Skeletal muscle tissue (tissue), 4 donors: ENCODE data around the gene MACO1. TPM values are rescaled to one million over a fixed set of nuclear protein-coding genes. Genes with fewer than 3 reads are reported as not detected.
"Not testable (repeated sequence)": the region's sequence is repeated elsewhere in the genome, so short reads cannot be mapped to it uniquely, and the experiment has no call there.

Experiments
- H3K27ac ChIP-seq: one replicate; pipeline ENCODE4 v1.7.0; 2013; ENCODE audit warnings: mild to moderate bottlenecking, low read depth, low read length, inconsistent platforms
- H3K27me3 ChIP-seq, 3 donors: one replicate each; pipeline ENCODE4 v1.7.0; 2013; ENCODE audit warnings: low read length in 3 of 3; ENCODE audit not compliant: control insufficient read depth in 3 of 3, insufficient read depth in 3 of 3
- H3K36me3 ChIP-seq, 3 donors: one replicate each; pipeline ENCODE4 v1.7.0; 2013; ENCODE audit warnings: low read length in 3 of 3; ENCODE audit not compliant: control insufficient read depth in 3 of 3, insufficient read depth in 3 of 3
- H3K4me1 ChIP-seq, 3 donors: one replicate each; pipeline ENCODE4 v1.7.0; 2013; ENCODE audit warnings: low read length in 3 of 3, mild to moderate bottlenecking in 3 of 3; ENCODE audit not compliant: control insufficient read depth in 3 of 3, insufficient read depth in 3 of 3
- H3K4me3 ChIP-seq, 3 donors: one replicate each; pipeline ENCODE4 v1.7.0; 2013; ENCODE audit warnings: low read length in 3 of 3
- H3K9ac ChIP-seq, 3 donors: one replicate each; pipeline ENCODE4 v1.7.0; 2013; ENCODE audit warnings: low read length in 3 of 3, mild to moderate bottlenecking in 3 of 3, moderate library complexity in 2 of 3, low read depth in 1 of 3
- H3K9me3 ChIP-seq, 3 donors: one replicate each; pipeline ENCODE4 v1.7.0; 2013; ENCODE audit warnings: low read length in 3 of 3; ENCODE audit not compliant: control insufficient read depth in 3 of 3
- total RNA-seq: library from RNA; depleted of rRNA; stranded (reverse); fragments of >200 nt; gene quantifications from one replicate; pipeline ENCODE4 v1.2.3, GENCODE V29; 2014
- donor health status: Osteomylitis.

The MACO1 gene
- total RNA-seq, 1 donor from 2014 or later = 16.2 TPM

DNA sequence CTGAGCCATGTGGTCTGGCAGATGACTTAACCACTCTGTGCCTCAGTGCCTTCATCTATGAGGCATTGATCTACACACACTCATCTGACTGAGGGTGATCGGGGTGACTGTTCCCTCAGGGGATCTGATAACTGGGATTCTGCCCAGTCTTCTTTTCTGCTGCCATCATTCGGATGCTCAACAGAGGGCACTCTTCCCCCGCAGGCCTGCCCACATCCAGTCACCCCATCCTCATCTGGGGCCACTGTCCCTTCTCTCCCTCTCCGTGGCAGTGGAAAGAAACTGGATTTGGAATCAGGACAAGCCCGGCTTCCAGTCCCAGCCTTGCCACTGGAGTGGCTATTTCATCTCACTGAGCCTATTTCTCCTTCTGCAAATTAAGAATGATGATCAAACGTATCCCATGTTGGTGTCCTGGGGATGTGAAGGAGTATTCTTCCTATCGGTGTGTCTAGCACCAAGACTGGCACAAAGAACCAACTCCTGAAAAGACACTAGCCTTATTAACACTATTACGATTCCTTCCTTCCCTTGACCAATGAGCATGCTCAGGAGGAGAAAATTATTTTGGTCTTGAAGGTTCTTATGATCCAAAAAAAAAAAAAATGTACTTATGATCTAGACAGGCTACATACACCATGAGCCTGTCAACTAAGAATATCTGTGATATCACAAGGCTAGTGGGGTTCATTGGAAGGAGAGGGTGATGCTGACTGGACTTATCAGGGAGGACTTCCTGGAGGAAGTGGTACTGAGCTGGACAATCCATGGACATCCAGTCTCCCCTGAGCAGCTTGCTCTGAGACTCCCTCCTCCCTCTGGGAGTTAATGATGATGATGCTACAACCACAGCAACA lies 27.5 kb upstream of the MACO1 start:
- not testable (repeated sequence) for H3K36me3 ChIP-seq, H3K27ac ChIP-seq, H3K27me3 ChIP-seq, H3K4me1 ChIP-seq, H3K4me3 ChIP-seq, H3K9me3 ChIP-seq, H3K9ac ChIP-seq

DNA sequence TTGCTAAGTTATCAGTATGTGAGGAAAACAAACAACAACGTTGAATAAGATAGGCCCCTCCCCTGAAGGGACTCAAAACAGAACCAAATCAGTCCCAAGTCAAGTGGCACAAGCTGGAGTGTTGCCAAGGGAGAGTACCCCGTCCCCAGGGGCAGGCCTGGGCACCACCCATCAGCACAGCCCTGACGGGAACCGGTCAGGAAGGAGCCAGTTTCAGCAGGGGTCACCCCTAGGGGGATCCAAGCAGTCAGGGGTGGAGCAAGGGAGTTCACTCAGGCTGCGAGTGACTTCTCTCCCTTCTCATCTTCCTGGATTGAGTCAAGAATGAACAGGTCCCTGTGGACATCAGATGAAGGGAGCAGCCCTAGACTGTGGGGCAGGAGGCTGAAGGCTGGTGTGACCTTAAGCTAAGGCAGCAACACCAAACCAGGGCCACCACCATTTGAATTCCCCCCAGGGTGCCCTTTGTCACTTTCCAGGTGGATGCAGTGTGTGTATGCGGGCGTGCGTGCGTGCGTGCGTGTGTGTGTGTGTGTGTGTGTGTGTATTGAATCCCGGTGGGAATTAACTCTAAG lies 24.9 kb upstream of the MACO1 start:
- not testable (repeated sequence) for H3K27ac ChIP-seq, H3K4me3 ChIP-seq, H3K9ac ChIP-seq, H3K9me3 ChIP-seq, H3K27me3 ChIP-seq, H3K4me1 ChIP-seq, H3K36me3 ChIP-seq

DNA sequence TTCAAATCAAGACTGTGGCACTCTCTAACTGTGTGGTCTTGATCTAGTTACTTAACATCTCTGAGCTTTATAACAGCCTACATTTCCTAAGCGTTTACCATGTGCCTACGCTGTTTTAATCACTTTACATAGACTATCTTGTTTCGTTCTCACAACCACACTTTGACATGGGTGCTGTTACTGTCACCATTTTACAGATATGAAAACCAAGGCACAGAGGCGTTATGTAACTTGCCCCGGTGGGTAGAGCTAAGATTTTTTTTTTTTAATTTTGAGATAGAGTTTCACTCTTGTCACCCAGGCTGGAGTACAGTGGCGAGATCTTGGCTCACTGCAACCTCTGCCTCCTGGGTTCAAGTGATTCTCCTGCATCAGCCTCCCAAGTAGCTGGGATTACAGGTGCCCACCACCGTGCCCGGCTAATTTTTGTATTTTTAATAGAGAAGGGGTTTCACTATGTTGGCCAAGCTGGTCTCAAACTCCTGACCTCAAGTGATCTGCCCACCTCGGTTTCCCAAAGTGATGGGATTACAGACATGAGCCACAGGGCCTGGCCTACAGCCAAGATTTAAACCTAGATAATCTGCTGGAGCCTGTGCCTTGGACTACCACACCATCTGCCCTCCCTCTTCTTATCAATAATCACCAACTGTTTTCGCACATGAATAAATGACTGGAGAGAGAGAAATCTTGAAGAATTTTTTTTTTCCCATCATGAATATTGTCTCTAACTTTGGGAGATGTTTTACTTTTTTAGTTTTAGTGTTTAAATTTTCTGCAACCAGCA lies 20.9 kb upstream of the MACO1 start:
- not testable (repeated sequence) for H3K4me1 ChIP-seq, H3K27me3 ChIP-seq, H3K27ac ChIP-seq, H3K9me3 ChIP-seq, H3K36me3 ChIP-seq, H3K4me3 ChIP-seq, H3K9ac ChIP-seq

- not testable (repeated sequence) for H3K27me3 ChIP-seq, H3K36me3 ChIP-seq, H3K4me1 ChIP-seq, H3K4me3 ChIP-seq, H3K27ac ChIP-seq, H3K9me3 ChIP-seq, H3K9ac ChIP-seq
These were observed 17.6 kb upstream of the MACO1 start for GRCh38 chr1:25412872-25413623.

DNA sequence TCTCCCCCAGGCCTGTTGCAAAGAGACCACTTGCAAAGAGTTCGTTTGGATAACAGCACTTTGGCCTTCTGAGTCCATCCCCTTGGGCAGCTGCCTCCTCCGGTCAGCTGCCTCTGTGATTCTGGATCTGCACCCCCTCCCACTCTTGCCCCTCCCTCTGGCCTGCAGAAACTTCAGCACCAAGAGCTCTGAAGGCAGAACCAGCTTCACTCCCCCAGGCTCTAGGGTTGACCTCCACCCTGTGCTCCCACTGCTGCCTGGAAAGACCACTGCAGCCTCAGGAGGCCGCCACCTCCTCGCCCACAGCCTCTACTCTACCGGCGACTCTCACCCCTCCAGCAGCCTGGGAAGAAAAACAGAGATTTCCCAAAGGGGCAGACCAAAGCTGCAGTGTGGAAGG lies 16.5 kb upstream of the MACO1 start:
- H3K4me1 ChIP-seq, H3K27me3 ChIP-seq, H3K36me3 ChIP-seq, H3K9me3 ChIP-seq, H3K27ac ChIP-seq, H3K4me3 ChIP-seq, H3K9ac ChIP-seq: not testable (repeated sequence)

DNA sequence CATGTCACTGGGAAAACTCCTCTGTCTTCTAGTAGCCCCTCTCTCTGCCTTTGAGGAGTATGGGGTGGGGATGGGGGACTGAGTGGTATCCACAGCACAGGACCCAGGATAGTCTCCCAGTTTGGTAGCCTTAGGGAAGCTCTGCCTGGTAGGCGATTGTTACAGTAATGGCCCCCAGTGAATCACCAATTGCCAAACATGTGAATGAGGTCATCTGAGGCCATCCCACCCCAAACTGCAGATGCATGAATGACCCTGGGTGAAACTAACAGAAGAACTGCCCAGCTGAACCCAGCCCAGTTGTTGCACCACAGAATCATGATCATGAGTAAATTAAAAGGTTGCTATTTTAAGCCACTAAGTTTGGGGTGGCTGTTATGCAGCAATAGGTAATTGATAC lies 16.1 kb upstream of the MACO1 start:
- H3K9me3 ChIP-seq, H3K27me3 ChIP-seq, H3K27ac ChIP-seq, H3K4me1 ChIP-seq, H3K36me3 ChIP-seq, H3K9ac ChIP-seq, H3K4me3 ChIP-seq: not testable (repeated sequence)

GRCh38 chr1:25417280-25417679 lies 13.4 kb upstream of the MACO1 start:
- H3K36me3 ChIP-seq, H3K4me1 ChIP-seq, H3K9me3 ChIP-seq, H3K9ac ChIP-seq, H3K27ac ChIP-seq, H3K27me3 ChIP-seq, H3K4me3 ChIP-seq: not testable (repeated sequence)

DNA sequence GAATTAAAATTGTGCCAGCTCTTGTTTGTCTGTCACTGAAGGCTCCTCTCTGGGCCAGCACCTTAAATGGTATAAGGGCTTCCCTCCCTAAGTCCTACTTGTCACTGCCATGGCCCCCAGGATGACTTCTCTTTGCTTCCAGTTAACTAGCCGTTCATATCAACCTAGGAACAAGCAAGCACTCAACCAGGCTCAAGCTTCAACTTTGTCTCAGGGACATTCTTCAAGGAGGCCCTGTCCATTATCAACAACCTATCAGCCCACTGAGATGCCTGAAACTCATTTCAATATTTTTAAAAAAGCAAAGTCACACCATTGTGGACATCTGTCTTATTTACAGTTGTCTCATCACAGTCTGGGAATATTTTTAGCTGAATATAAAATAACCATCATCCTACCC lies 11.4 kb upstream of the MACO1 start:
- not testable (repeated sequence) for H3K4me3 ChIP-seq, H3K9me3 ChIP-seq, H3K4me1 ChIP-seq, H3K9ac ChIP-seq, H3K27me3 ChIP-seq, H3K36me3 ChIP-seq, H3K27ac ChIP-seq

GRCh38 chr1:25420715-25421114 lies 10.0 kb upstream of the MACO1 start, which contains the start of gene RHCE:
Gene RHCE (minus strand): TSS chr1:25420825. CDS start chr1:25420786, 39 bp downstream.
- H3K4me1 ChIP-seq, H3K27ac ChIP-seq, H3K9ac ChIP-seq, H3K4me3 ChIP-seq, H3K9me3 ChIP-seq, H3K27me3 ChIP-seq, H3K36me3 ChIP-seq: not testable (repeated sequence)

DNA sequence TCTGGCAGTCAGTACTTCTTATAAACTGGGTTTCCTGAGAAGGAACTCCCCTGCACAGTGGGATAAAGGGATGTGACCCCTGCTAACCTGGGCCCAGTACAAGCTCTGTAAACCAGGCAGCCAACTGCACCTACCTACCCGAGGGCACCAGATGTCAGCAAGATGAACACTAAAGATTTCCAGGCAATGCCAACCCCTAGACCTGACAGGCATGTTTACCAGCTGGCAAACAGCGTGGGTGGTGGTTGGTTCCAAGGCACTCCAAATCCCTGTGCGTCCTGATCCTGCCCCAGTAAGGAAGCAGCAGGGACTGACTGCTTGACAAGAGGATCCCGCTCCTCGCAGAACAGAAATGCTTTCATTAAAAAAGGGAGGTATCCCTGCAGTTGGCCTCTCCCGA lies 7.5 kb upstream of the MACO1 start:
- H3K27me3 ChIP-seq, H3K27ac ChIP-seq, H3K36me3 ChIP-seq, H3K4me1 ChIP-seq, H3K9me3 ChIP-seq, H3K4me3 ChIP-seq: not testable (repeated sequence)
- H3K9ac ChIP-seq = peak overlapping the region in 1 of 3 donors; percentile 8
